Right atrium auricular region (tissue), 2 donors: Measurements from ENCODE around the gene EXOC3L1. TPM values are rescaled to one million over a fixed set of nuclear protein-coding genes. Genes with fewer than 3 reads are reported as not detected.

Source experiments
- DNase-seq: peaks from one replicate; pipeline ENCODE4 v3.0.0-alpha.2; 2019; ENCODE audit warnings: low spot score
- H3K27ac ChIP-seq, 2 donors: fragments of 200-600 bp; sonication (generic); 1 replicate in 1 of 2; 2 replicates in 1 of 2; pipeline ENCODE4 v1.5.1; 2016 to 2019
- H3K27me3 ChIP-seq, 2 donors: fragments of 200-600 bp; sonication (generic); one replicate each; pipeline versions ENCODE4 v1.5.1 to v1.6.0; 2017 to 2019
- H3K36me3 ChIP-seq: fragments of 200-600 bp; sonication (generic); one replicate; pipeline ENCODE4 v1.5.1; 2016
- H3K4me1 ChIP-seq, 2 donors: fragments of 200-600 bp; sonication (generic); one replicate each; pipeline versions ENCODE4 v1.5.1 to v1.6.0; 2017 to 2019
- H3K4me3 ChIP-seq, 2 donors: fragments of 200-600 bp; sonication (generic); 1 replicate in 1 of 2; 2 replicates in 1 of 2; pipeline ENCODE4 v1.5.1; 2017 to 2019; ENCODE audit warnings: mild to moderate bottlenecking in 1 of 2, moderate library complexity in 1 of 2
- H3K9me3 ChIP-seq, 2 donors: fragments of 200-600 bp; sonication (generic); one replicate each; pipeline ENCODE4 v1.5.1; 2019
- CTCF ChIP-seq, 2 donors: fragments of 200-600 bp; sonication (generic); IDR thresholded peaks; one replicate each; pipeline ENCODE4 v1.5.1; 2019; ENCODE audit warnings: antibody characterized with exemption in 2 of 2
- total RNA-seq, 2 donors: library from RNA; depleted of rRNA; stranded (reverse); fragments of >200 nt; gene quantifications; one replicate each; pipeline ENCODE4 v1.1.0, GENCODE V29; 2016

EXOC3L1 gene
- total RNA-seq, 2 donors from 2014 or later: 2.2 to 2.5 TPM

GRCh38 chr16:67173808-67174705 lies 15.9 kb downstream of the EXOC3L1 start:
- H3K9me3 ChIP-seq: no peaks in the 10 kb centered on the region
- no peaks in the 10 kb centered on the region for H3K36me3 ChIP-seq
- peak in 1 of 2 donors; percentile 62 for TF ChIP-seq CTCF (IDR thresholded peaks at IDR 0.05)
- H3K27ac ChIP-seq: peak overlapping the region; percentile 90 to 96
- H3K4me1 ChIP-seq: peaks cover 0 to 72% of the 10 kb centered on the region in 2 donors
- H3K4me3 ChIP-seq: peak overlapping the region; percentile 37 to 54
- peak; percentile 91 for DNase-seq
- H3K27me3 ChIP-seq: no peaks in the 10 kb centered on the region

- TF ChIP-seq CTCF (IDR thresholded peaks at IDR 0.05): no peak
- Histone ChIP-seq H3K9me3 (no peaks in the 10 kb centered on the region), H3K27me3 (no peaks in the 10 kb centered on the region), H3K36me3 (no peaks in the 10 kb centered on the region), H3K4me3 (peak overlapping the region; percentile 37 to 54), H3K27ac (peak overlapping the region; percentile 90 to 96), H3K4me1 (peaks cover 0 to 70% of the 10 kb centered on the region in 2 donors)
- DNase-seq: no peak
Measured at GRCh38 chr16:67173323-67173722, 16.6 kb downstream of the EXOC3L1 start.

- Histone ChIP-seq H3K9me3 (no peaks in the 10 kb centered on the region), H3K4me3 (peak overlapping the region; percentile 45 to 59), H3K4me1 (peaks cover 0 to 62% of the 10 kb centered on the region in 2 donors), H3K27me3 (no peaks in the 10 kb centered on the region), H3K36me3 (no peaks in the 10 kb centered on the region), H3K27ac (peak overlapping the region; percentile 90 to 93)
- no peak for DNase-seq
- no peak for TF ChIP-seq CTCF (IDR thresholded peaks at IDR 0.05)
Measured at GRCh38 chr16:67170949-67171649, 18.8 kb downstream of the EXOC3L1 start.

- Histone ChIP-seq H3K9me3 (no peaks in the 10 kb centered on the region), H3K36me3 (no peaks in the 10 kb centered on the region), H3K27ac (peak within 1 kb of the TSS; percentile 90 to 93), H3K27me3 (no peaks in the 10 kb centered on the region), H3K4me1 (peaks cover 0 to 68% of the 10 kb centered on the region in 2 donors), H3K4me3 (peak within 1 kb of the TSS; percentile 45 to 59)
- DNase-seq: peak; percentile 91
- TF ChIP-seq CTCF (IDR thresholded peaks at IDR 0.05): no peak
Measured at GRCh38 chr16:67170168-67170948, 19.6 kb downstream of the EXOC3L1 start, which contains the start of gene NOL3. TSS of gene NOL3 (plus strand) at chr16:67170538.

GRCh38 chr16:67169642-67170167 lies 20.2 kb downstream of the EXOC3L1 start:
- H3K36me3 ChIP-seq: no peaks in the 10 kb centered on the region
- no peaks in the 10 kb centered on the region for H3K27me3 ChIP-seq
- H3K27ac ChIP-seq: peak overlapping the region; percentile 90 to 93
- peak; percentile 39 to 62 for TF ChIP-seq CTCF (IDR thresholded peaks at IDR 0.05)
- DNase-seq: no peak
- H3K9me3 ChIP-seq: no peaks in the 10 kb centered on the region
- peaks cover 0 to 68% of the 10 kb centered on the region in 2 donors for H3K4me1 ChIP-seq
- H3K4me3 ChIP-seq: peak overlapping the region; percentile 45 to 59
